LHCN-M2 (cell line): ENCODE data around the gene ABCA2. TPM values are rescaled to one million over a fixed set of nuclear protein-coding genes. Genes with fewer than 3 reads are reported as not detected.

Experiments used
- DNase-seq: peaks from one replicate; pipeline ENCODE4 v3.0.0-alpha.2; 2012; ENCODE audit warnings: low read depth
- polyA plus RNA-seq: library from polyadenylated mRNA; unstranded; fragments of >200 nt; gene quantifications from one replicate; pipeline ENCODE4 v1.2.1, GENCODE V29; 2012; ENCODE audit warnings: missing spikeins
- total RNA-seq: library from RNA; depleted of rRNA; stranded (reverse); fragments of >200 nt; gene quantifications from 2 replicates; pipeline ENCODE4 v1.2.3, GENCODE V29; 2014; rRNA removed

ABCA2 gene
- total RNA-seq: 13.2 and 15.5 TPM in 2 replicates
- polyA plus RNA-seq: 18.7 TPM

- no peak for DNase-seq
Observed at GRCh38 chr9:137027369-137028262, at the start of gene ABCA2. Gene ABCA2, minus strand, starts transcription at chr9:137028237. Its CDS starts 97 bp downstream, at chr9:137028140.

GRCh38 chr9:137077010-137077747 is 49.1 kb upstream of the ABCA2 start, which contains the start of gene UAP1L1:
Gene UAP1L1, plus strand, starts transcription at chr9:137077517. Its CDS starts 16 bp downstream, at chr9:137077533.
- DNase-seq: peak; percentile 61

GRCh38 chr9:137076636-137077009 is 48.6 kb upstream of the ABCA2 start:
- DNase-seq: no peak

GRCh38 chr9:137075275-137075775 is 47.3 kb upstream of the ABCA2 start:
- DNase-seq: no peak

GRCh38 chr9:137074657-137075274 is 46.7 kb upstream of the ABCA2 start:
- DNase-seq: no peak

GRCh38 chr9:137073992-137074399 is 46.0 kb upstream of the ABCA2 start:
- no peak for DNase-seq

- no peak for DNase-seq
Observed at GRCh38 chr9:137071282-137071681, 43.2 kb upstream of the ABCA2 start.

- no peak for DNase-seq
Observed at GRCh38 chr9:137070906-137071275, 42.9 kb upstream of the ABCA2 start.

- peak; percentile 83 for DNase-seq
Observed at GRCh38 chr9:137070201-137070905, 42.3 kb upstream of the ABCA2 start, which contains the start of gene SAPCD2. Gene SAPCD2, minus strand, starts transcription at chr9:137070557. Its CDS starts 97 bp downstream, at chr9:137070460.

- no peak for DNase-seq
Observed at GRCh38 chr9:137069508-137070091, 41.6 kb upstream of the ABCA2 start.

GRCh38 chr9:137068539-137069507 is 40.8 kb upstream of the ABCA2 start:
- DNase-seq: no peak

- DNase-seq: peak; percentile 51
Observed at GRCh38 chr9:137067860-137068538, 40.0 kb upstream of the ABCA2 start.

- DNase-seq: no peak
Observed at GRCh38 chr9:137066096-137066861, 38.2 kb upstream of the ABCA2 start.

GRCh38 chr9:137065336-137065967 is 37.4 kb upstream of the ABCA2 start:
- DNase-seq: no peak

- no peak for DNase-seq
Observed at GRCh38 chr9:137064880-137065164, 36.8 kb upstream of the ABCA2 start.

- DNase-seq: no peak
Observed at GRCh38 chr9:137064027-137064879, 36.2 kb upstream of the ABCA2 start.
